ENCODE measurements around the gene ALDH1B1. TPM values are rescaled to one million over a fixed set of nuclear protein-coding genes. Genes with fewer than 3 reads are reported as not detected.

ALDH1B1 gene
- total and polyA plus RNA-seq, 2 donors (not counting 3 experiments of a cell fraction or from before 2014, with no cell fraction given), result 11.5 to 20.5 TPM

GRCh38 chr9:38401994-38402393 lies 9.5 kb downstream of the ALDH1B1 start:
- Histone ChIP-seq H3K79me2 (ENCODE audit: control insufficient read depth, insufficient read depth, low read length) (no peaks in the 10 kb centered on the region), H4K20me1 (replicated peaks; ENCODE audit: control insufficient read depth, extremely low read depth, insufficient read depth, low read length) (no peaks in the 10 kb centered on the region), H3K4me3 (replicated peaks in 1 of 3; ENCODE audit: insufficient read depth in 1 of 3, low read depth in 1 of 3, low read length in 3 of 3) (no peak overlapping the region), H3K36me3 (ENCODE audit: control insufficient read depth in 2 of 2, extremely low read depth in 1 of 2, insufficient read depth in 2 of 2, low read length in 2 of 2) (peaks cover under 1 to 2% of the 10 kb centered on the region in 2 experiments), H3K27me3 (ENCODE audit: control insufficient read depth in 2 of 2, insufficient read depth in 2 of 2, low read length in 2 of 2) (peaks cover 4 to 9% of the 10 kb centered on the region in 2 experiments), H3K27ac (ENCODE audit: insufficient read depth, low read depth, low read length) (no peak overlapping the region), H3K9me1 (replicated peaks; ENCODE audit: control insufficient read depth, extremely low read depth, insufficient read depth, low read length) (no peaks in the 10 kb centered on the region), H3K9ac (replicated peaks; ENCODE audit: extremely low read depth, insufficient read depth, low read length) (no peak overlapping the region), H3K4me2 (ENCODE audit: insufficient read depth, low read length) (no peak overlapping the region), H3K9me3 (replicated peaks; ENCODE audit: control insufficient read depth, insufficient read depth, low read length) (no peaks in the 10 kb centered on the region), H2AFZ (ENCODE audit: low read depth, low read length) (no peak overlapping the region), H3K4me1 (ENCODE audit: control insufficient read depth, extremely low read depth, insufficient read depth, low read length) (no peaks in the 10 kb centered on the region)
- BruUV-seq (replicated peaks), result no TSS peak
- no peak for TF ChIP-seq MAX (IDR thresholded peaks at IDR 0.05; ENCODE audit: insufficient read depth, insufficient read length)
- no peak for TF ChIP-seq JUN (IDR thresholded peaks at IDR 0.05; ENCODE audit: borderline replicate concordance, insufficient read depth, insufficient read length, low read depth)
- TF ChIP-seq POLR2AphosphoS5 (IDR thresholded peaks at IDR 0.05; ENCODE audit: insufficient read depth, low read depth, low read length), result no peak
- ChIA-PET POLR2A (no interaction called here), CTCF (interaction anchor here (1.5 to 2.8 kb wide), 4 partner anchors 10 to 921 kb away, joined by 8 to 15 read pairs (median 10); partner anchors contain the start of gene ALDH1B1)
- intact Hi-C loops (cut with micrococcal nuclease) (loop anchor here (2.0 kb wide), 1 partner anchor 919 kb away; no protein-coding TSS in a partner anchor), dilution Hi-C loops (cut with MboI; ENCODE audit: extremely low pct_ligation_motif_present, low sequenced_read_pairs) (no loop called here)
- FAIRE-seq, result no peak
- no peak for DNase-seq (ENCODE audit: low read depth, low spot score)

- DNase-seq (ENCODE audit: low read depth, low spot score) (no peak), FAIRE-seq (no peak)
- BruUV-seq (replicated peaks), result no TSS peak
- no peak overlapping the region for H3K9ac ChIP-seq (replicated peaks; ENCODE audit: extremely low read depth, insufficient read depth, low read length)
- H3K27ac ChIP-seq (ENCODE audit: insufficient read depth, low read depth, low read length), result no peak overlapping the region
- H2AFZ ChIP-seq (ENCODE audit: low read depth, low read length), result no peak overlapping the region
- TF ChIP-seq MYC (IDR thresholded peaks at IDR 0.05; ENCODE audit: low read depth, low read length), result no peak
- TF ChIP-seq GATA2 (IDR thresholded peaks at IDR 0.05; ENCODE audit: insufficient read depth, insufficient read length, low read depth, low read length), result no peak
- TF ChIP-seq EZH2 (IDR thresholded peaks at IDR 0.05; ENCODE audit: borderline replicate concordance, low read depth, low read length, severe bottlenecking), result no peak
- TF ChIP-seq FOS (IDR thresholded peaks at IDR 0.05; ENCODE audit: borderline replicate concordance, insufficient read depth, low read length), result no peak
- no peak for TF ChIP-seq CTCF (IDR thresholded peaks at IDR 0.05; ENCODE audit: extremely low read depth in 1 of 2, insufficient read depth in 1 of 2, low read depth in 1 of 2, low read length in 2 of 2)
- TF ChIP-seq POLR2A (IDR thresholded peaks at IDR 0.05; ENCODE audit: low read depth, low read length), result no peak
- TF ChIP-seq MAX (IDR thresholded peaks at IDR 0.05; ENCODE audit: insufficient read depth, insufficient read length), result no peak
- no peak for TF ChIP-seq POLR2AphosphoS5 (IDR thresholded peaks at IDR 0.05; ENCODE audit: insufficient read depth, low read depth, low read length)
- no peak for TF ChIP-seq JUN (IDR thresholded peaks at IDR 0.05; ENCODE audit: borderline replicate concordance, insufficient read depth, insufficient read length, low read depth)
- dilution Hi-C loops (cut with MboI; ENCODE audit: extremely low pct_ligation_motif_present, low sequenced_read_pairs), result no loop called here
- H3K4me1 ChIP-seq (ENCODE audit: control insufficient read depth, extremely low read depth, insufficient read depth, low read length), result no peaks in the 10 kb centered on the region
- CTCF ChIA-PET, result interaction anchor here (0.9 to 1.2 kb wide), 2 partner anchors 11 to 30 kb away, joined by 3 read pairs; no protein-coding TSS in a partner anchor
- intact Hi-C loops (cut with micrococcal nuclease), result no loop called here
- no peaks in the 10 kb centered on the region for H4K20me1 ChIP-seq (replicated peaks; ENCODE audit: control insufficient read depth, extremely low read depth, insufficient read depth, low read length)
- no peak overlapping the region for H3K4me3 ChIP-seq (replicated peaks in 1 of 3; ENCODE audit: insufficient read depth in 1 of 3, low read depth in 1 of 3, low read length in 3 of 3)
- POLR2A ChIA-PET, result no interaction called here
- H3K9me1 ChIP-seq (replicated peaks; ENCODE audit: control insufficient read depth, extremely low read depth, insufficient read depth, low read length), result no peaks in the 10 kb centered on the region
- H3K27me3 ChIP-seq (ENCODE audit: control insufficient read depth in 2 of 2, insufficient read depth in 2 of 2, low read length in 2 of 2), result peaks cover 8 to 9% of the 10 kb centered on the region in 2 experiments
- H3K36me3 ChIP-seq (ENCODE audit: control insufficient read depth in 2 of 2, extremely low read depth in 1 of 2, insufficient read depth in 2 of 2, low read length in 2 of 2), result no peaks in the 10 kb centered on the region
- H3K79me2 ChIP-seq (ENCODE audit: control insufficient read depth, insufficient read depth, low read length), result no peaks in the 10 kb centered on the region
- H3K9me3 ChIP-seq (replicated peaks; ENCODE audit: control insufficient read depth, insufficient read depth, low read length), result no peaks in the 10 kb centered on the region
- no peak overlapping the region for H3K4me2 ChIP-seq (ENCODE audit: insufficient read depth, low read length)
These were observed 11.8 kb downstream of the ALDH1B1 start for GRCh38 chr9:38404314-38404713.

Measured in endothelial cell of umbilical vein (primary cell).